NCI-H128 (cell line): Measurements from ENCODE around the gene MAGED1.
"Not testable (repeated sequence)": the region's sequence is repeated elsewhere in the genome, so short reads cannot be mapped to it uniquely, and the experiment has no call there.

ENCODE experiments used
- DNase-seq: peaks from one replicate; lab custom pipeline; 2025; ENCODE audit not compliant: unreplicated experiment; lab: John Stamatoyannopoulos, UW

Gene MAGED1

DNA sequence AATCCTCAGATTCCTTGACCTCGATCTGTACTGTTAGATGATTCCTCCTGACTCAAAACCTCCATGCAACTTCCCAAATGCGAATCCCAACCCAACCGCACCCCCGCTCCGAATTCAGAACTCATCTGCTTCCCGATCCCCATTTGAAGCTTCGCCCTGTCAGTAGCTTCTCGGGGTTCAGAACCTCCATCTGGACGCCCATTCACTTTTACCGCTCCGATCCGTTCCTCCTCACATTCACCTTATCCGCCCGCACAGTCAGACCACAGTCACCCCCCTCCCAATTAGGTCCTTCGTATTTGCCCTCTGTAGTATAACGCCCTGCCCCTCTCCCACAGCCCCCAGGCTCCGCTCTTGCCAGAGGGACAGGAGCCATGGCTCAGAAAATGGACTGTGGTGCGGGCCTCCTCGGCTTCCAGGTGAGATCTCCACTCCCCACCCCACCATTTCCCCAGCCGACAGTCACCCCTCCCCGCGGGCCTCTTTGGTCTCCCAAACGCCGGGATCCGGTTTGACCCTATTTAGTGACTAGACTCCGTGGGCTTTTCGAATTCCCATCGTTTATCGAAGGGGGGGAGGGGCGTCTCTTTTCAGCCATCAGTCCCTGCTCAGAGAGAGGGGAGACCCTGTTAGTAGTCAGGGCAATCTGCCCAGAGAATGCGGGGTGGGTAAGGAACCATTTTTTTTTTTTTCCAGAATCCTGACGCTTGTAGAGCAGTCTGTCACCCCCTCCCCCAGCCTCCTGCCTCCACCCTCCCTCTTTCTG is 691 bp downstream of the MAGED1 start:
- DNase-seq: peak; percentile 13

DNA sequence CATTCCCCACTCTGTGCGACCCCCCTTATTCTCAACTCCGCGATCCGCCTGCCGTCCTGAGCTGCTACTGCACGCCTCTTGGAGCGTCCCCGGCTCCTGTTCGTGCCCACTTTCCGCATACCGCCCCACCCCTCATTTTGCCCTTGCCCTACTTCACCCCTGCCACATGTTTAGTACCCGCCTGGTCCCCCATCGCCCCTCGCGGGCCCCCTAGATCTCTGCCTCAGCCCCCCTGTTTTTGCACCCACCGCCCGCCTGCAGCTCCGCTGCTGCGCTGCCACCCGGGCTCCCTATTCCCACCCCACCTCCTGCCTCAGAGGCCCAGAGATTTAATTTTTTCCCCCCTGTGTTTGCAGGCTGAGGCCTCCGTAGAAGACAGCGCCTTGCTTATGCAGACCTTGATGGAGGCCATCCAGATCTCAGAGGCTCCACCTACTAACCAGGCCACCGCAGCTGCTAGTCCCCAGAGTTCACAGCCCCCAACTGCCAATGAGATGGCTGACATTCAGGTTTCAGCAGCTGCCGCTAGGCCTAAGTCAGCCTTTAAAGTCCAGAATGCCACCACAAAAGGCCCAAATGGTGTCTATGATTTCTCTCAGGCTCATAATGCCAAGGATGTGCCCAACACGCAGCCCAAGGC is 1.4 kb downstream of the MAGED1 start:
- no peak for DNase-seq

DNA sequence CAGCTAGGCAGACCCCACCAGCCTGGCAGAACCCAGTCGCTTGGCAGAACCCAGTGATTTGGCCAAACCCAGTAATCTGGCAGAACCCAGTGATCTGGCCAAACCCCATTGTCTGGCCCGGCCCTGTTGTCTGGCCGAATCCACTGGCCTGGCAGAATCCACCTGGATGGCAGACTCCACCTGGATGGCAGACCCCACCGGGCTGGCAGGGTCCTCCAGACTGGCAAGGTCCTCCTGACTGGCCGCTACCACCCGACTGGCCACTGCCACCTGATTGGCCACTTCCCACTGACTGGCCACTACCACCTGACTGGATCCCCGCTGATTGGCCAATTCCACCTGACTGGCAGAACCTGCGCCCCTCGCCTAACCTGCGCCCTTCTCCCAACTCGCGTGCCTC is 3.2 kb downstream of the MAGED1 start:
- DNase-seq: no peak

DNA sequence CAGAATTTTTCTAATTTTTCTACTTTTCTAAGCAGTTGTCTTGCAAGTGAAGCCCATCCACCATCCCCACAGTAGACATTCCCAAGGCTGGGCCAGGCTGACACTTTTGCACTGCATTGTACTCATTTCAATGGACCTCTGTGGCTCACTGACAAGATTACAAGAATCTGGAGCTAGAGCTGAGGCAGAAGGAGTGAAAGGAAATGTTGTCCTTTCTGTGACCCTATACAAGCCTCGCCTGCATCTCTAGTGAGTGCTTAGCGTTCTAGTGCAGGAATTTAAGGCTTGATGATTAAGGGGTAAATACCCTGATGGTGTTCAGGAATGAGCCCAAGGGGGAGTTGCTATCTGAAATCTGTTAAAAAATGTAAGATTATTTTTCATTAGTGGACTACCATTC is 6.3 kb downstream of the MAGED1 start:
- DNase-seq: no peak

- DNase-seq: no peak
Observed at GRCh38 chrX:51902510-51903050, 9.2 kb downstream of the MAGED1 start.

GRCh38 chrX:51905152-51905551 is 11.7 kb downstream of the MAGED1 start:
- not testable (repeated sequence) for DNase-seq

- no peak for DNase-seq
Observed at GRCh38 chrX:51905711-51906110, 12.3 kb downstream of the MAGED1 start.

DNA sequence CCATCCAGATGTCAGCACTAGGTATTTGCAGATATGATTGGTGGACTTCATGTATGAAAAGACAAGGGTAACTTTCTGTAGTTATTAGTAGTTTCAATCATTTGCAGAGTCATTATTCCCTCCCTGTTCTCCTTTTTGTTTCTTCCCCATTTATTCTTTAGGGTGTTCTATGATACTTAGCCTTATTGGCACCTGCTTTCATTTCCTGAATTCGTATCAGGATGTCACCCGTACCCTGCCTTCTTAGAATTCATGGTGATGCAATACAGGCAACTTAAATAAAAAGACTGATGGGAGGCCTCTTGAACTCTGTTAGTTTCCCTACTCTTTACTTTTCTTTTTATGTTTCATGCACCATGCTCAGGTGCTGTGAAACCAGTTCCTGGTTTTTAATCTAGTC is 24.2 kb downstream of the MAGED1 start:
- no peak for DNase-seq

DNA sequence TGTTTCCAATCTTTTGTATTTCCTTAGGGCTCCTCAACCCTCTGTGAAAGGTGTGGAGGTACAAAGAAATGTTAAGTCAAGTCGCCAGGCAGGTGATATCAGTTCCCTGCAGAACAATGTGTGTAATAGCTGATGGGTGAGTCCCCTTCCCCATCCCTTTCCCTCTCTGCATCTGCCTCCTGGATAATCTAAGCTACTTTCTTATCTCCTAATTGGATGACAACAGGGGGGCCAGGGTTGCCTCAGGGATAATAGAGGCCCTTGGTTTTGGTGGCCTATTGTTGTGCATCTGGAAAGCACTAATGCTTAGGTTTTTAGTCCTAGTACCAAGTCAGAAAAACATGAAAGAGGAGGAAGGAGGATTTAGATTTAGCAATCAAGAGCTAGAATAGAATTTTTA is 29.1 kb downstream of the MAGED1 start:
- DNase-seq: no peak

DNA sequence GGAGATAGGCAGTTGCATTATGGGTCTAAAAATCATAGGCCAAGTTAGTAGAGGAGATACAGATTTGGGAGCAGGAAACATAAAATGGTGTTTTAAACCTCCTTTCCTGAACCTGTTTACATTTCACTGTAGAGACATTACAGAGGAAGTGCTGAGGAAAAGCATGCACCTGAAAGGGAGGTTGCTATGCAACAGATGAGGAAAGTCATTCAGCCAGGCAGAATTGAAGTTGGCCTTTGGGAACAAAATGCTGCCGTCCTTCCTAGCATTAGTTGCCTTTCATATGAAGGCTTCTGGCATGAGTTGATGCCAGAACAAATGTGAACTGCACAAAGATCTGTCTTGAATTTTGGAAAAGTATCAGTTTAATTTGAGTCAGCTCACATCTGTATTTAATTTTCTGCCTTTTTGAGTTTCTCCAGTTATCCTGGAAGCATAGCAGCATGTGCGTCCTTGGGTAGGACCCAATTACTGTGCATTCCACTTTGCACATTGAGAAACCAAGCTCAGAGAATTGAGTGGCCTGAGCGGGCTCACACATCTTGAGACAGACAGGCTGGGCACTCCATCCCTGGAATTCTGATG is 38.2 kb downstream of the MAGED1 start:
- no peak for DNase-seq
